GM18520 (cell line): ENCODE results near the gene UFSP1.
"Not testable (repeated sequence)": the region's sequence is repeated elsewhere in the genome, so short reads cannot be mapped to it uniquely, and the experiment has no call there.

Source experiments
- ATAC-seq: cut with Tn5 transposase; IDR thresholded peaks from one replicate; pipeline ENCODE4 v1.9.1; 2021; ENCODE audit not compliant: unreplicated experiment

The UFSP1 gene

DNA sequence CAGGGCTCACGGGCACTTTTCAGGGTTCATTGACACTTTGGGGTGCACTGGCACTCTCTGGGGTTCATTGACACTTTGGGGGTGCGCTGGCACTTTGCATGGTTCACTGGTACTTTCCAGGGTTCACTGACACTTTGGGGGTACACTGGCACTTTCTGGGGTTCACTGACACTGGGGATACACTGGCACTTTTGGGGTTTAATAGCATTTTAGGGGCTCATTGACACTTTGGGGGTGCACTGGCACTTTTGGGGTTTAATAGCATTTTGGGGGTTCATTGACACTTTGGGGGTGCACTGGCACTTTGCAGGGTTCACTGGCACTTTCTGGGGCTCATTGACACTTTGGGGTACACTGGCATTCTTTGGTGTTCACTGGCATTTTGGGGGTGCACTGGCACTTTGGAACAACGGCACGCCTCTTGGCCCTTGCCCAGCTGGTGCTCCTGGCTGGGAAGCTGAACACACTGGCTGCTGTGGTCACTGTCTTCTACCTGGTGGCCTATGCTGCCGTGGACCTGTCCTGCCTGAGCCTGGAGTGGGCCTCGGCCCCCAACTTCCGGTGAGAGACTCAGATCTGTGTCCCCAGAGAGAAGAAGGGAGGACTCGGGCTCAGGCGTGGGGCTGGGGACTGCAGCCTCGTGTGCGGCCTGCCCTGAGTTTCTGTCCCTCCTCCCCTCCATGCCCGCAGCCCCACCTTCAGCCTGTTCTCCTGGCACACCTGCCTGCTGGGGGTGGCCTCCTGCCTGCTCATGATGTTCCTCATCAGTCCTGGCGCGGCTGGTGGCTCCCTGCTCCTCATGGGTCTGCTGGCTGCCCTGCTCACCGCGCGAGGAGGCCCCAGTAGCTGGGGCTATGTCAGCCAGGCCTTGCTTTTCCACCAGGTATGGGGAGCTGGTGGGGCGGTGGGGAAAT is 28.6 kb downstream of the UFSP1 start:
- ATAC-seq = no peak

DNA sequence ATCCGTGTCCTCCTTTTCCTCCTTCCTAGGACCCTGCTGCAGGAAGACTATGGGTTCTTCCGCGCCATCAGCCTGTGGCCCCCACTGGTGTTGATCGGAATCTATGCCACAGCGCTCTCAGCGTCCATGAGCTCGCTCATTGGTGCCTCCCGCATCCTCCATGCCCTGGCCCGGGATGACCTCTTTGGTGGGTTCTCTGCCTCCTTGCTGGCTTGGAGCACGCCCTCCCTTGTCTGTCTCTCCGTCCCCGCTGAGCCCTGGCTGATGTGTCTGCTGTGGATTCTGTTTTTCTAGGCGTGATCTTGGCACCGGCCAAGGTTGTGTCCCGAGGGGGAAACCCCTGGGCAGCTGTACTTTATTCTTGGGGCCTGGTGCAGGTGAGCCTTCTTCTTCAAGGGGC is 29.7 kb downstream of the UFSP1 start:
- ATAC-seq = no peak

DNA sequence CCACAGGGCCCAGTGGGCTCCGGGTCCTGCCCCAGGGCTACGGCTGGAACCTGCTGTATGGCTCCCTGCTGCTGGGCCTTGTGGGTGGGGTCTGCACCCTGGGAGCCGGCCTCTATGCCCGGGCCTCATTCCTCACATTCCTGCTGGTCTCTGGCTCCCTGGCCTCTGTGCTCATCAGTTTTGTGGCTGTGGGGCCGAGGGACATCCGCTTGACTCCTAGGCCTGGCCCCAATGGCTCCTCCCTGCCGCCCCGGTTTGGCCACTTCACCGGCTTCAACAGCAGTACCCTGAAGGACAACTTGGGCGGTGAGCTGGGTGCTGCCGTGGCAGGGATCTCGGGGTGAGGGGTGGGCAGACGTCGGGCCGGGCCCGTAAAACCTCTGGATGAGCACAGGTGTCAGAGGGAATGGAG is 32.6 kb downstream of the UFSP1 start:
- no peak for ATAC-seq

DNA sequence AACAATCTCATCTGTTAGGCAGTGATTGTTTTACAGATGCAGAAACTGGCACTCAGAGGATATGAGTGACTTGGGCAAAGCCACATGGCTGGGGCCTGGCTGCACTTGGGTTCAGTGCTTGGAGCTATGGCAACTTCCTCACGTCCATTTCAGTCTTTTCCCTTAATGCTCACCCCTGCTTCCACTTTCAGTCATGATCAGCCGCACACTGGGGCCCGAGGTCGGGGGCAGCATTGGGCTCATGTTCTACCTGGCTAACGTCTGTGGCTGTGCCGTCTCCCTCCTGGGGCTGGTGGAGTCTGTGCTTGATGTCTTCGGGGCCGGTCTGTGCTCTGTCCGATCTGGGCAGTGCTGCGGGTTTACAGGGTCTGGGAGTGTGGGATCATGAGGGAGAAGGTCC is 34.0 kb downstream of the UFSP1 start:
- no peak for ATAC-seq

DNA sequence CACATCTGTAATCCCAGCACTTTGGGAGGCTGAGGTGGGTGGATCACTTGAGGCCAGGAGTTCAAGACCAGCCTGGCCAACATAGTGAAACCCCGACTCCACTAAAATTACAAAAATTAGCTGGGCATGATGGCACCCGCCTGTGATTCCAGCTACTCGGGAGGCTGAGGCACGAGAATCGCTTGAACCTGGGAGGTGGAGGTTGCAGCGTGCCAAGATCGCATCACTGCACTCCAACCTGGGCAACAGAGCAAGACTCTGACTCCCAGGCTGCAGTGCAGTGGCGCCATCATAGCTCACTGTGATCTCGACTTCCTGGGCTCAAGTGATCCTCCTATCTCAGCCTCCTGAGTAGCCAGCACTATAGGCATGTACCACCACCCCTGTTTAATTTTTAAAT is 34.6 kb downstream of the UFSP1 start:
- not testable (repeated sequence) for ATAC-seq

DNA sequence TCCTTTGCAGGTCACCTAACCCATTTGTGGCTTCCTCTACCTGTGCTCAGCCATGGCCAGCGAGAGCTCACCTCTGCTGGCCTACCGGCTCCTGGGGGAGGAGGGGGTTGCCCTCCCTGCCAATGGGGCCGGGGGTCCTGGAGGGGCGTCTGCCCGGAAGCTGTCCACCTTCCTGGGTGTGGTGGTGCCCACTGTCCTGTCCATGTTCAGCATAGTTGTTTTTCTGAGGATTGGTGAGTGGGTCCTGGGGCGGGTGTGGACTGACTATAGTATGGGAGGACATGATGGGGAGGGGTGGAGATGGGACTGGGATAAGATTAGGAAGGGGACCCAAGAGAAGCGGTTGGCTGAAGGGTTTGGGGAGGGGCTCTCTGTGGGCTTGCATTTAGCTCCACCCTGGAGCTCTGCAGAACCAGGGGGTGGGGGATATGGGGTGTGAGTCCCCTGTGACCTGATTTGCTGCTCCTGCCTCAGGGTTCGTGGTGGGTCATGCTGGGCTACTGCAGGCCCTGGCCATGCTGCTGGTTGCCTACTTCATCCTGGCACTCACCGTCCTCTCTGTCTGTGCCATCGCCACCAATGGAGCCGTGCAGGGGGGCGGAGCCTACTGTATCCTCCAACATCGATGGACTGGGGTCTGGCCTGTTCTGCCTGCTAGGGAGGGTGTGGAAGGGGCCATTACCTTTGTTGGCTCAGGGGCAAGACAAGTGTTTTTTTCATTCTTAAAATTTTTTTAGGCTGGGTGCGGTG is 35.2 kb downstream of the UFSP1 start:
- no peak for ATAC-seq

DNA sequence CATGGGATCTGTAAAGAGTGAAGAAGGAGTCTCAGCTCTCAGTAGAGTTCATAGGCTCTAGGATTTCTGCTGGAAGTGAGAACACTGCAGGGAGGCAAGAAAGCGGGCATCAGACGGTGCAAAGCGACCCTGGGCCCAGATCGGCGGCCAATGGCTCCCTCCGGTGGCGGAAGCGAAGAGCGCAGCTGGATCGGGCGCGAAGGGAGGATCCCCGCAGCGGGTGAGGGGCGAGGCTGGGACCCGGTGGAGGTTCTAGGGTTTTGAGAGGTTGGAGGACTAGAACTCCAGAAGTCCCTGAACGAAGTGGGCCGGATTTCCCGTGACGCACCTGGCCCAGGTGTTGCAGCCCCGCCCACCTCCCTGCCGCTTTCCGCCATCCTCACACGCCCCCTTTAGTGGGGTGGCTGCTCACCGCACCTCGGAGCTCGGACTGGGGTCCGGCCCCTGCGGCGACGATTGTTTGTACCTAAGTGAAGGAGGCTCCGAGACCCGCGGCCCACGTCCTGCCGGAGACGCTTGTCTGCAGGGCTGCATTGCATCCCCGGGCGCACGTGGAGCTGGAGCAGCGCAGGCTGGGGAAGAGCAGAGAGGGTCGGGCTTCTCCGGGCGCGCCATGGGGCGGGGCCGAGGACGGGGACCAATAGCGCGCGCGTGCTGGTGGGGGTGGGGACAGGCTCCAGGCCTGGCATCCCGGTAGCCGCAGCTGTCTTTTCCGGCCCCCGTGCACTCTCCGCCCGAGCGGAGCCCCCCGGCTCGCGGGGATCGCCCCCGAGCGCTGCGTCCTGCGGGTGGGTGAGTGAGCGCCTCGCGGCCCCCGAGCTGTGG is 37.3 kb downstream of the UFSP1 start, which contains the start of gene SLC12A9:
Gene SLC12A9, plus strand, starts transcription at position 666 of the 825 bp plus-strand sequence. CDS start 1,485 bp downstream, outside the sequence.
- peak; percentile 62 for ATAC-seq

DNA sequence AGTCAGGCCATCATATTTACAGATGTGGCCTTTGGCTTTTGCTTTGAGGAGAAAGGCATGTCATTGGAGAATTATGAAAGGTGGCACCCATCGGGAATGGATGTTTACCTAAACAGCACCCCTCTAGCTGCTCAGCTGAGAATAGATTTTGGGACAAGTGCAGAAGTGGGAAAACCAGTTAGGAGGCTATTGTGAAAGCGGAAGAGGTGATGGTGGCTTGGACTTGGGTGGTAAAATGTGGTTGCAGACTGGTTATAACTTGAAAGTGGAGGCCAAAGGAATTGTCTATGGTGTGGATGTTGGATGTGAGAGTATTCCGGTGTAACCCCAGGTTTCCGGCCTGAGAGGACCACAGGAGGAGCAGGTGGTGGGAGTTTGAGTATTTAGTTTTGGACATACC is 42.2 kb downstream of the UFSP1 start:
- ATAC-seq = no peak

DNA sequence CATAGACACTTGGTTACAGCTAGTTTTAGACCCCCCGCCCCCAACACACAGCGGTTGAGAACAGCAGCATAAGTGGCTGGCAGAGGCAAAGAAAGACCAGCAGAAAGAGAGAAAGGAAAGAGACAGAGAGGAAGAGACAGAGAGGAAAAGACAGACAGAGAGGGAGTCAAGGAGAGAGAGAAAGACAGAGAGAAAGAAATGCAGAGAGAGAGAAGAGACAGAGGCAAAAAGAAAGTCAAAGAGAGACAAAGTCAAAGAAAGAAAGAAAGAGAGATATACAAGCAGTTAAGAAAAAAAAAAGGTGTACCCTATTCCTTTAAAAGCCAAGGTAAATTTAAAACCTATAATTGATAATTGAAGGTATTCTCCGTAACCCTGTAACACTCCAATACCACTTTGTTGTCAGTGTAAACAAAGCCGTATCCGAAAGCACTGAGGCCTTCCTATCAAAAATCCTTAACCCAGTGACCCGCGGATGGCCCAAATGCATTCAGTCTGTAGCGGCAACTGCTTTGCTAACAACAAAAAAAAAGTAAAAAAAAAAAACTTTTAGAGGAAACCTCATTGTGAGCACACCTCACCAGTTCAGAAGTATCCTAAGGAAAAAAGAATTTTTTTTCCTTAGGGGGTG is 48.9 kb downstream of the UFSP1 start:
- ATAC-seq = no peak

DNA sequence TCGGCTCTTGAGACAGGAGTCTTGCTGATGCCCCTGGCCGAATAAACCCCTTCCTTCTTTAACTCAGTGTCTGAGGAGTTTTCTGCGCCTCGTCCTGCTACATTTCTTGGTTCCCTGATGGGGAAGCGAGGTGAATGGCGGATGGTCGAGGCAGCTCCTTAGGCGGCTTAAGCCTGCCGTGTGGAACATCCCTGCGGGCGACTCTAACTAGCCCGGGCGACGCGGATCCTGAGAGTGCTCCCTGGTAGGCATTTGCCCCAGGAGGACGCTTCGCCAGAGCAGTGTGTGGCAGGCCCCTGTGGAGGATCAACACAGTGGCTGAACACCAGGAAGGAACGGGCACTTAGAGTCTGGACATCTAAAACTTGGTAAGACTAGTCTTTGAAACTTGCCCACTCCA is 50.2 kb downstream of the UFSP1 start:
- no peak for ATAC-seq
